ENCODE data around the gene FAM184A.
"Not testable (repeated sequence)": the region's sequence is repeated elsewhere in the genome, so short reads cannot be mapped to it uniquely, and the experiment has no call there.

The FAM184A gene

DNA sequence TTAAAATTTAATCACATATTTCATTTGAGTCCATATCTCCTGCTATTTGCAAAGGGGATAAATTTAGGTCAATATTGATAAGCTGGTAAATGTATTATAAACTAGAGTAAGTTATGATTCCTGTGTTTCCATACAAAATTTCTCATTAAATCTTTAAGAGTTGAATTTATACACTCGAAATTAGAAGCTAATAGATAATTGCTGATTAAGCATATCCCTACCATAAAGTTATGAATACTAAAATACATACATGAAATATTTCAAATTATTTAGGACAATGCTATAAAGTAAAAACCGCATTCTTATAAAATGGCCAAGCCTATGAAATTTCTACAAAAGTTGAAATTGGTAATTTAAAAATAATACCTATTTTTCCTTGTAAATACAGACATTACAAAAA lies 71.5 kb downstream of the FAM184A start:
- FAIRE-seq = no peak

DNA sequence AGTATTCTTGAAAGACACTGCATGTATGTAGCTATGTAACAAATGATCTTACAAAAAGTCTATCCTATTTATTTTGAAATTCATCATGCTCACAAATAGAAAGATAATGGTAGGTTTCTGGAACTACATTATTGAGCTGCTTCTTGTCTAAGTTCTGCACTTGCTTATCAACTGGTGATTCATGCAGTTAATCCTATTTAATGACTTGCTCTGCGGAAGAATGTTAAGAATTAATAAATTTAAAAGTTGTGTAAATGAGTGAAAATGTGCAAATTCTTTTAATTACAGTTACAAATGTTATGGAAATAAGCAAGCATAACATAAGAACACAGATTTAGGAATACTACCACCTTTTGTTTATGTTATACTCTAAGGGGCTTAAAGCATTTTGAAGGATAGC lies 76.4 kb downstream of the FAM184A start:
- FAIRE-seq = no peak

DNA sequence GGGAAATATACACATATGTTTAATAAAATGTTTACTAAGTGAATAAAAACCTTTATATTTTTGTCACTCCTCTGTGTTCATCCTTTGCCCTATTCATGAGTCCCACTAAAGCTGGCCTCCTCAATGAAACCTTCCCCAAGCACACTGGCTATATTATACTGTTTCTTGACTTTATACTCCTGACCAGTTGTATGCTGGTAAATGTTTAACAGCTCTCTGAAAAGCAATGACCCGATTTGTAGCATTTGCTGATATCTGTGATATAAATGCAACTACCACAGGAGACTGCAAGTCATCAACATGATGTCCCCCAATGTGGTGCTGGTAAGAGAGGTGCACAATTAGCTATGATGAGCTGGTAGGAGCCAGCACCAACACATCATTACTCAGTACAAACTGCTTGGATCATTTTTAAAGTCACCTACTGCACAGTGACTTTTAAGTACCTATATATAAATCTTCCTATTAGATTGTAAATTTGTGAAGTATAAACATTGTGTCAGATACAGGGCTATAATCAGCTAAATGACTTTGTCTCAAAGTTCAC lies 78.9 kb downstream of the FAM184A start:
- no peak for FAIRE-seq

DNA sequence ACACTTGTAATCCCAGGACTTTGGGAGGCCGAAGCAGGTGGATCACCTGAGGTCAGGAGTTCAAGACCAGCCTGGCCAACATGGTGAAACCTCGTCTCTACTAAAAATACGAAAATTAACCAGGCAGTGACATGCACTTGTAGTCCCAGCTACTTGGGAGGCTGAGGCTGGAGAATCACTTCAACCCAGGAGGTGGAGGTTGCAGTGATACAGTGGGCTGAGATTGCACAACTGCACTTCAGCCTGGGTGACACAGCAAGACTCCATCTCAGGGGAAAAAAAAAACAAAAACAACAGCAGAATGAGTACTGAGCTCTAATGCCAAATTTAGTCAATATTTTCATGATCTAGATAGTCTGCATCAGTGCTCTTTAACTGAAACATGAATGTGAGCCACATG lies 81.0 kb downstream of the FAM184A start:
- not testable (repeated sequence) for FAIRE-seq

DNA sequence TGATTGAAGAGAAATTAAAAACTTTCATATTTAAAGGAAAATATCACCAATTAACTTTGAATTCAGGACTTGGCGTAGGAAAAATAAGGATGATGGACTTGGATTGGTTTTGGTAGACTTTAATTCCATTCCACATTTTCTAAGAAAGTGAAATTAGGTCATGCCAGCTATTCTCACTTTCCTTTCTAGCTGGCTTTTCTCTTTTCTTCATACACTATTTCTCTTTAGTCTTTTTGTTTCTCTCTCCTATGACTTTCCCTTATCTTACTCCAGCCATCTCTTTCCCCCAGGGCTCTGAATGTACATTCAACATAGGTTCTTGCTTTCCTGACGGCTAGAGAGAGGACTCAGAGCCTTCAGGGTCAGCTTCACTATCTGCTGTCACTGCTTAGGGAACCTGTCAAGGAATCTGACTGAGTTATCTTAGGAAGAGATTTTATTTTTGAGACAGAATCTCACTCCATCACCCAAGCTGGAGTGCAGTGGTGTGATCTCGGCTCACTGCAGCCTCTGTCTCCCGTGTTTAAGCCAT lies 82.1 kb downstream of the FAM184A start:
- no peak for FAIRE-seq

DNA sequence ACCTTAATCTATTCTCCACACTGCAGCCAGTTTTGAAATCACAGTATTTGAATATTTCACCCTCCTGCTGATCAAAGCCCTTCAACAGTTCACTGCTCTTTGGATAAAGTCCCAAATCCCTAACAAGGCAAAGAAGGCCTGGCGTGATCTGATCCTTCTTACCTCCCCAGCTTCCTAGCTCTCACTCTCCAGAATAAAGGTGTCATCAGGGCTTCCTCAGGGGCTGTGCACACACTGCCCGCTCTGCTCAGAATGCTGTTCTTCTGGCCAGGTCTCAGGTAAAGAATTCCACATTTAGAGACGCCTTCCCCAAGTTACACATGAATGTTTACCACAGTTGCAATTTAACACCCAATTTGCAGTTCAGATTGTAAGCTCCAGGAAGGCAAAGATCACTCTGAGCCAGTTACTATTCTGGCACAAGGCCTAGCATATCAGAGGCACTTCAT lies 84.6 kb downstream of the FAM184A start:
- FAIRE-seq = no peak

DNA sequence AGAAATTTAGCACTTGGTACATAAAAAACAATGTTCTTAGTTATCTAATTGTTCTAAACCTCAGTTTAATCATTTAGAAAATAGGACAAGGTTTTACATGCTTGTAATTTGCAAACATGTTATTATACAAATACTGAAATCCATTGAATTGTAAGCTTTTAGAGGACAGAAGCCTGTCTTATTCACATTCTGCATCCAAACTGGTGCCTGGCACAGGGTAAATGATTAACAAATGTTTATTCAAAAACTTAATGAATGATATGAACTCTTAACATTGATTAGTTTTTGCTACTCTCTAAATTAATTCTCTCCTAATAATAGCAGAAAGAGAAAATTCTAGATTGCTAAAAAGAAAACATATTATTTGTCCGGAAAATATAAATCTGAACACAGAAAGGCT lies 85.1 kb downstream of the FAM184A start:
- FAIRE-seq = no peak

DNA sequence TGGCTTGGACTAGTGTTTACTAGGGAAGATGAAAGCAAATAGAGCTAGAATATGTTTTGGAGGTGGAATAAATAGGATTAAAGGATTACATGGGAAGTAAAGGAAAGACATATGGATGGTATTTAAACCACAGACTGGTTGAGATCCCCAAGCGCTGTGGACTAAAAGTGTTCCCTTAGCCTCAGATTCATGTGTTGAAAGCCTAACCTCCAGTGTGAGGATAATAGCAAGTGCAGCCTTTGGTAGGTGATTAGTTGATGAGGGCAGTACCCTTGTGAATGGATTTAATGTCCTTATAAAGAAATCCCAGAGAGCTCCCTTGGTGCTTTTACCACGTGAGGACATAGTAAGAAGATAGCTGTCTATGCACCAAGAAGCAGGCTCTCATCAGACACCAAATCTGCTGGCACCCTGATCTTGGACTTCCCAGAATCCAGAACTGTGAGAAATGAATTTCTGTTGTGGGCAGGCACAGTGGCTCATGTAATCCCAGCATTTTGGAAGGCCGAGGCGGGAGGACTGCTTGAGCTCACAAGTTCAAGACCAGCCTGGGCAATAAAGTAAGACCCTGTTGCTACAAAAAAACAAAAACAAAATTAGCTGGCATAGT lies 86.2 kb downstream of the FAM184A start:
- no peak for FAIRE-seq

DNA sequence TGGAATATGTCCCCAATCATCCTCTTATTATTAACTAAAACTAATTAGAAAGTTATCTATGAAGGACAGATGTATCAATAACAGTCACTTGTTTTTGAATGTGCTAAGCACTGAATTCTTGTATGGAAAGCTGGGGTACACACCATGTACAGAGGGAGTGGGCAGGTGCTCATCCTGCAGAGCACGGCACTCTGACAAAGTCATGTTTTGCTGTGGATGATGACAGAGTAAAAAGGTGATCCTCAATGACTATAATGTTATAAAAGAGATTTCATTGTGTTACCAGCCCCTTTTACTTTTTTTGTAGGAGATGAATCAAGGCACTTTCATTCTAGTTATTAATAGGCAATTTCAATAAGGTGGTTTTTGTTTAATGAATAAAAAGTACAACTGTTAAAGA lies 92.2 kb downstream of the FAM184A start:
- FAIRE-seq = no peak

DNA sequence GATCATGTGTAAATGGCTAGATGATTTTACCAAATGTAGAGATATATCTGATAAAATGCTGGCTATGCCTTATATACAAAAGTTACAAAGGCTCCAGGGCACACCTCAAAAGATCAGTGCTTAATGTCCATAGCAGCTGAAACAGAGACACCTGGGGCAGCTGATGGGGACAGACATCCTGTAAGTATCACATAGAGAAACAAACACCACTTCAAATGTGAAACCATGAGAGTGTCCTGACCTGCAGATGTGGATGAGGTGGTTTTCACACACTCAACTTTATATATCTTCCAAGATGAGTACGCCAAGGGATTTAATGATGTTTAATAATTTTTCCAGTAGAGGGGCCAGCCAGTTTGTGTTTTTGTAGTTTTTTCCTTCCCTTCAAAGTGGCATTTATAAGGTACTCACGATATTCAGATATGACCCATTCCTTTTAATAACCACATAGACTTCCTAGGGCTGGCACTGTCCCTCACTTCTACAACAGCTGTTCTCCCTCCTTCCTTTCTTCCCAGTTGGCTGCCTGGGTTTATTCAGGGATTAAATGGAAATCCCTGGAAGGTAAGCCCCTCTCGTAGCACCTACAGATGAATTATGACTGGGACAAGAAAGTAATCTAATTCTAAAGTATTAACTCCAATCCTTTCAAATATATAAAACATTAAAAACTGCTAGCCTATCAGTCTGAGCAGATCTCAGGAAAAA lies 93.2 kb downstream of the FAM184A start:
- no peak for FAIRE-seq

DNA sequence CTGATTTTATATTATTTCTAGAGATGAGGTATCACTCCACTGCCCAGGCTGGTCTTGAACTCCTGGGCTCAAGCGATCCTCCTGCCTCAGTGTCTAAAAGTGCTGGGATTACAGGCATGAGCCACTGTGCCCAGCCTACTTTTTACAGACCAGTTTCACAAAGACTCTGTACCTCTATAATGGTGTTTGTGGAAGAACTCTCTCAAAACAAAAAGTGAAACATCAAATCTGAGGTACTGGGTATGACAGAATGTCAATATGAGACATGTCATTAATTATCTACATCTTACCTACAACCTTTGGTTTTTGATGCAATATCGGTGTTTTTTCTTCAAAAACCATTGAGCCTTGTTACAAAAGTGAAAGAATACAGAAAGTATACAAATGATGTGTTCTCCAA lies 94.1 kb downstream of the FAM184A start:
- no peak for FAIRE-seq

DNA sequence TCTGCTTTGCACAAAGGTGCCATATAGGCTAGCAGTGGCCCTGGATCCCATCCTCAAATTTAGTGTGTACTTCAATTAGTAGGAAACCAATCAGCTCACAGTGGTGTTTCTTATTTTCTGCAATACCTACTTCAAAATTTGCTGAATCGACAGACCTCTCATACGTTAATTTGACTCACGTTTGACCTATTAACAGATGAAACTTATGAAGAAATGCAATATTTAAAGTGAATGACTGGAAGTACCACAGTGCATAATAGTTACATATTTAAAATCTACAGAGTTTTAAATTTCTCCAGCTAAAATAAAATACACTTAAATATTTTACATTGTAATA lies 95.9 kb downstream of the FAM184A start:
- FAIRE-seq = no peak

DNA sequence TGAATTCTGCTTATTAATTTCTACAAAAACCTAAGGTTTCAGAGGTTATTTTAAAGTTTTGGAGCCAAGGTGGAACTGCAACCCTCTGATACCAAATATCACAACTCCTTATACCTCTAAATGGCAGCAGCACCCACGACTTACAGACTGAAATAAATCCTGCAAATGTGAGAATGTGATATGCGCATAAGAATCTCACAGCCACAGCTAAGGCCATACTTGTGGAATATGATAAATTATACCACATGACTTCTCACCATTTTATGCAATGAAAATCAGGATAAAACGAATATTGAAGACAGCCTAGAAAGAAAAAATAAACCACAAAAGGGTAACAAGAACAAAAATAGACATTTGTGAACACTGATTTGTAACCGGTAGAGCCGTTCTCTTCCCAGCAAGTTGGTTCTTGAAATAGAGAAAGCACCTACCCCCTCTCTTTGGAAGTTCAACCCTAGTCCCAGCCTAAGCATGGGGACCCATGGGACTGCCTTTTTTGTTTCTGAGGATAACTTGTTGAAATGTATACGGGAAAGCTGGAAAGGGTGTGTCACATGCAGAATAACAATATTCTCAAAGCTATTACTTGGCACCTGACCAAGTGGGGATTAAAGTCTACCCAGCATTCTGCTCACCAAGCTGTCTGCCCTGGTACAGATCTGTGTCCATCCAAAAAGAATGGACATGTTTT lies 96.4 kb downstream of the FAM184A start:
- no peak for FAIRE-seq

DNA sequence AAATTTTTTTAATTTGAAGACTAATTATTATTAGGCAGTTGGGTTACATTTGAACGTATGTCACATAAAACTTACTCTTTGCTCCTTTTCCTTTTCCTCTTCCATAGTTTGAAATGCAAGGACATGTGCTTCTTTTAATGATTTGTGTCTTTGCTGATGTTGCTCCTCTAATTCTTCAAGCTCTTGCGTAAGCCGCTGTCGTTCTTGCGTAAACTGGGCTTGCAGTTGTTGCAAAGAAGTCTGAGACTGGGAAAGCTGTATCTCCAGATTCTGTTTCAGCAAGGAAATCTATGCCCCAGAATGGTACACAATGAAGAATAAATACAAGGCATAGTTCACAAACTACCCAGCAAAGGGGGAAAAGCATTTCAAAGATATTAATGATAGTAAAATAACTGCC lies 98.4 kb downstream of the FAM184A start:
- FAIRE-seq = no peak

DNA sequence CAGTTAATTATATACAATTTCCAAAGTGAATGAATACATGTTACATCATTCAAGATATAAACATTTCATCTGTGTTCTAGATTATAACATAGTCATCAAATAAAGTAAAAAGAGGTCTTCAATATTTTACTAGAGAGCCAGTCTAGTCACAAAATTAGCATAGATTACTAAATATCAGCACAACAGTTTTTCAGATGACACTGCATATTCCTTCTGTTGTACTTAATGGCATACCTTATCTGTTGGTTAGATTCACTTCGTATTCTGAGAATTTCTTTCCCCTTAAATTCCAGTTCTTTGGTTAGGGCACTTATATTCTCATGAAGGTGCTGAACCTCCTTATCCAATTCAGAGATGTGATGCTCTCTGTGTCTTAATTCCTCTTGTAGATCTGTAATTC lies 103.7 kb downstream of the FAM184A start:
- no peak for FAIRE-seq

DNA sequence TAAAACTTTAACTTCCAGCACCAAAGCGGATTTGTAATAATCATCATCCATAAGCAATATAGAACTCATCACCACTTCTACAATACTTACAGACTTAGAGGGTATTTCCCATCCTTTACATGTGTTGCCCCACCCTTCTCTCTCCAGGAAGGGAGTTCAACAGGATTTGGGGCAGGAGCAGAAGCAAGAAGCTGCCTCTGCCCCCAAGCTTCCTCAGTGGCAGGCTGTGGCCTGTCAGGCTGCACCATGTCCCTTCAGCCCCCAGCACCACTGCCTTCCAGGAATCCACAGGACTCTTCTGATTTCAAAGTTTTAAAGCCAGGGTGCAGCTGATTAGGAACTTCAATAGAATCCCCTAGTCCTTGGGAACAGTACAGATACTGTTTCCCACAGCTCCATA lies 106.8 kb downstream of the FAM184A start:
- no peak for FAIRE-seq

DNA sequence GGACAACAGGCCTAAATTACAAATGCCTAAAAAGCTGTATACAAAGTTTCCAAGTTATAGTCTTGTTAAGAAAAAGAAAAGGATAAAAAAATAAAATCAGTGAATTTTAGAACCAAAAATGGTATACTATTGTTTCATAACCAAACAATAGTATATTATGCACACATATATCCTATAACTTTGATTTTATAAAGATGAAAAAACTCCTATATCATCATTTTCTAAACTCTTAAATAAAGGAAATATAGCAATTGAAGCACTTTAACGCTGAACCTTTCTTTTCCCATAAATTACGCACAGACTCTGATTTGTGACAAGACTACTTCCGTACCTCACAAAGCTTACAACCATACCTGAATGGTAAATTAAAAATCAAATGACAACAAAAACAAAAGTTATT lies 107.6 kb downstream of the FAM184A start:
- FAIRE-seq = no peak

DNA sequence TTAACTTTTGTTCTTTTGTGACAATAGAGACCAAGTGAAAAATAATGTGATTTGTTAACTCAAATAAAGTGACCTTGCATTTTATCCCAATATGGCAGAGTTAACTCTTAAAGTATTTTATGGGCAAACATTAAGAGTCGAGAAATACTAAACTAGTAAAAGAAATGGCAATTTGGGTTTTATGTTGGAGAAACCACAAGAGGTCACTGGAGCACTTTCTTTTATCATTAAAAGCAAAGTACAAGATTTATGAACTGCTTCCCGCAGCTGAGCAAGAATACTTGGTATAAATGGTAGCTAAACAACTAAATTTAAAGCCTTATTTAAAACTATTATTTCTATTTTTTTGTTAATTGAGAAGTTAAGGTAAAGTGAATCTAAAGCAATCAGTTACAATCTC lies 110.0 kb downstream of the FAM184A start:
- FAIRE-seq = peak; percentile 80

DNA sequence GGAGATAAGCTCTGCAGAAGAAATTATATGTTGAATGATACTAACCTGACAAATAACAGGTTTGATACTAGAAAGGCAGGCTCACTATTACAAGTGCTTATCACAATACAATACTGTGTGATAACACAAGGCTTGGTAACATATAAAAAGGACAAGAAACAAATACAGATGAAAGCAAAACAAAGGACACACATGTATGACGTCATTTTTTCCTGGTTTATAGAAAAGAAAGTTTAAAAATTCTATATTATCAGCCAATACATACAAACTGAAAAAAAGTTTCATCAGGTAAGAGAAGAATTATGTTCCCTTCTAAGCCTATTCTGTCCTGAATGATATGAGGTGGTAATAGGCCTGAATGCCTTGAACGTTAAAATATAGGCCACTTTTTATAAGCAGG lies 111.2 kb downstream of the FAM184A start:
- no peak for FAIRE-seq

DNA sequence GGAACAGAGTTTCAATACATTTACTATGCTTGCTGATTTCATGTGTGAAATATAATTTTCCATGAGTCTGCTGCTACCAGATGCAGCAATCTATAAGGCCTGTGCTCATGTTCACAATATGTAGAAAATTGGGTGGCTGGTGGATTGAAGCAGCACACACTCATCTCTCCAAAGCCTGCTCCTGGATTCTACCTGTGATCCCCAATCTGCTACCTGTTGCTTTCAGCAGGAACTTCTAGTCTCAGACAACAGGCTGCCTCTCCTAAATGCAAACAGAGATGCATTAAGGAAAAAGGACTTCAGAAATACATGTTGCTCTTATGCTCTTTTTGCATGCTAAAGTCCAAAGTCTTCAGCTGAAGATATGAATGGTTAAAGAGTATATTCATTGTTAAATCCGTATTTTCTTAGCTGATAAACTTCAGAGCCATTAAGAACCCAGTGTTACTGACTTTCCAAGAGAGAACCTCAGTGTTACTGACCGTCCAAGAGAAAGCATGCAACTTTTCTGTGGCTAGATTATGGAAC lies 112.6 kb downstream of the FAM184A start:
- no peak for FAIRE-seq

DNA sequence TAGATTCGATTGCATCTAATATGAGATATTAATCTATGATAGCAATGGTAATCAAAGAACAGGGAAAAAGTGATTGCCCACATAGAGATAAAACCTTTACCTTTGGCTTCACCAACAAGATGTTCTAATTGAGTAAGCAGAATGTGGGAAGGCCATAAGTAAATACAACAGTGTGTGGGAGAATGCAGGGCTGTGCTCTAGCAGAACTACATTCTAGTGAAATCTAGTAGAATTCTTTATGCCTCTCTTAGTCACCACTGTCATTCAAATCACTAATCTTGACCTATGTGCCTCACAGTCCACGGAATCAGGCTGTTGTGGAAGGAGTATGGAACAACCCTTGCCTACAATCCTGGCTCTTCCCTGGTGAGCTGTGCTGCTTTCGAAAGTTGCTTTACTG lies 113.1 kb downstream of the FAM184A start:
- no peak for FAIRE-seq

DNA sequence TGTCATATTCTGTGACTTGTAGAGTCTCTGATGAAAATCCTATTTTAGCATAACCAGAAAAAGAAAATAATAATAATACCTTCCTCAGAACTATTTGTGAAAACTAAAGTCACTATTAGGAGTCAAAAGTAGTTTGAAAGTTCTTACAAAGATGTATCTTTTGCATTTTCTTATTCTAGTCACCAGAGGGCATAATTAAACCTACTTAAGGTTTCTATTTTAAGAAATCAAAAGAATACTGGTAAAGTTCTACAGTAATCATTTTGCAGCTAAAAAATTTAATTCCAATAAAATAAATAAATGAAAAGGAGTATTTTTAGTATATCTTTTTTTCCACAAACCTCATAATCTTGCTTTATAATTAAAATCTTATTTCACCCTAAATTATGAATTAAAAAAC lies 115.5 kb downstream of the FAM184A start:
- FAIRE-seq = peak; percentile 90

DNA sequence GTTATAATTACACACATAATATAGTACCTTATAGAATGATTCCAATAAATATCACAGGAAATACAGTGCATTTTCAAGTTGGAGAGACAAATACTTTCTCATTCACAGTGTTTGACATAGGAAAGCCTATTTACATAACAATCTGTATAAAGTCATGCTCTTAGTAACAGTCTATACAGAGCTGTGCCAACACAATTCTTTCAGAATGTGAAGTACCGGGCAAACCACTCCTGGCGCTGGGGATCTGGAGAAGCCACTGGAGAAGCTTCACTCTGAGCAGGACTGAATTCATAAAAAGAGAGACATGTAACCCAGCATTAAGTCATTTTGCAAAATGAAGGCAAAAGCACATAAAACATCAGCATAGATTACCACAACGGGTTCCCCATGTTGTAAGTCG lies 118.6 kb downstream of the FAM184A start:
- FAIRE-seq = no peak

DNA sequence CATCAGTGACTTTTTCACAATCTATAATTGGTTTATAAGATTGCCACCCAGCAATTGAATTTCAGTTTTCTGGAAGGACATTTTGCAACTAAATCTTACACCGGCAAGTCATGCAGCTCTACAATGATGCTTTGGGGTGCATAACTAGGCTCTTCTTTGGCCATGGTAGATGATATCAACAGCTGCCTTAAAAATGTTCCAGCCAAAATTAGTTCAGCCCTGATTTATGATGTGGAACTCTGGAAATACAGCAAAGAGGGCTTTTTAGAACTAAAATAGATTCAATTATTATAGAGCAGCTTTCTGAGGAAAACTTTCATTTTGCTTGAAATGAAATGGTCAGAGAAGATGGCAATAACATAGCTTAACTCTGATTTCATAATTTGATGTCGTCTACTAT lies 125.1 kb downstream of the FAM184A start:
- FAIRE-seq = no peak
